B cell (primary cell): ENCODE data around the gene SLC39A13.

Source experiments
- CTCF ChIP-seq: fragments of 200-600 bp; IDR thresholded peaks from one replicate; pipeline ENCODE4 v1.8.0; 2022; ENCODE audit warnings: antibody characterized with exemption, mild to moderate bottlenecking
- EZH2 ChIP-seq: IDR thresholded peaks from 2 replicates; pipeline ENCODE4 v1.6.1; 2012; ENCODE audit warnings: borderline replicate concordance, low read depth, mild to moderate bottlenecking, moderate library complexity, low read length; ENCODE audit not compliant: insufficient read depth, poor library complexity, severe bottlenecking

GRCh38 chr11:47443028-47443700 is 34.8 kb downstream of the SLC39A13 start:
- TF ChIP-seq CTCF, result no peak
- TF ChIP-seq EZH2, result no peak
